Mucosa of gallbladder (tissue), 1 donor: ENCODE data around the gene HAPLN2. TPM values are rescaled to one million over a fixed set of nuclear protein-coding genes. Genes with fewer than 3 reads are reported as not detected.
A peak's percentile ranks its signal among the peaks of the same experiment; 100 is the strongest.

Source experiments
- DNase-seq: peaks from one replicate; pipeline ENCODE4 v3.0.0-alpha.2; 2020; ENCODE audit warnings: low spot score
- total RNA-seq: library from RNA; stranded (reverse); gene quantifications from one replicate; pipeline ENCODE4 v1.2.1, GENCODE V29; 2021
- donor health status: DM: no; HTN: no; CAD: no.

The HAPLN2 gene
- total RNA-seq, 1 donor from 2014 or later = 0.43 TPM

- DNase-seq = no peak
Measured at GRCh38 chr1:156644640-156645039, 25.4 kb downstream of the HAPLN2 start.

DNA sequence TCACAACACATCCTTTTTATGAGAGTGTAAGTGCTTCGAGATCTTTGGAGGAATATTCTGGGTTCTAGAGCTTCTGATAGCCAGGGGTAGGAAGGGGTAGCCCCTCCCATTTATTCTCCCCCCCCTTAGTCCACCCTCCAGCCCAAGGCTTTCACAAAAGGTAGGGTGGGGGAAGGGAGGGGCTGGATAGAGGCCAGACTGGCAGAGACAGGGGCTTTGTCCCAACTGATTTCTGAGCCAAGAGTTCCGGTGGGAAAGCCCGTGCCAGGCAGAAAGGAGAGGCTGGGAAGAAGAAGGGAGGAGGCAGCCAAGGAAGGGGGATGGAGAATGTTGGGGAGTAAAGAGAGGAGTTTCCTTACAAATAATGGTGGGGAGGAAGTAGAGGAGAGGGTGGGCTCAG lies 25.8 kb downstream of the HAPLN2 start:
- no peak for DNase-seq

DNA sequence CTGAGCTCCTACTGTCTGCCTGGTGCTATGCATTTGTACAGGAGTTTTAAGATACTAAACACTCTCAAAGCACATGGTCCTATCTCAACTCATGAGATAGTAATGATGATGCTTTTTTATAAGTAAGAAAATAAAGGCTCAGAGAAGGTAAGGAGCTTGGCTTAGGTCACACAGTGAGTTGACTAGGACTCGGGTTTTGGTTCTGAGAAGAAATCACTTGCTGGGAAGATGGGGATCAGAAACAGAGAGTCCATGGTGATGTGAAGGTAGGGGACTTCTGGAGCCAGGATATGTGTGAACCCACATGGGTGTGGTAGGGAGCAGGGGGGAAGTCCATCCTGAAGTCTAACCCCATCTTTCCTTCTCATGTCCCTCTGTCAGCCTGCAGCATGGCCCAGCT lies 26.5 kb downstream of the HAPLN2 start:
- no peak for DNase-seq

DNA sequence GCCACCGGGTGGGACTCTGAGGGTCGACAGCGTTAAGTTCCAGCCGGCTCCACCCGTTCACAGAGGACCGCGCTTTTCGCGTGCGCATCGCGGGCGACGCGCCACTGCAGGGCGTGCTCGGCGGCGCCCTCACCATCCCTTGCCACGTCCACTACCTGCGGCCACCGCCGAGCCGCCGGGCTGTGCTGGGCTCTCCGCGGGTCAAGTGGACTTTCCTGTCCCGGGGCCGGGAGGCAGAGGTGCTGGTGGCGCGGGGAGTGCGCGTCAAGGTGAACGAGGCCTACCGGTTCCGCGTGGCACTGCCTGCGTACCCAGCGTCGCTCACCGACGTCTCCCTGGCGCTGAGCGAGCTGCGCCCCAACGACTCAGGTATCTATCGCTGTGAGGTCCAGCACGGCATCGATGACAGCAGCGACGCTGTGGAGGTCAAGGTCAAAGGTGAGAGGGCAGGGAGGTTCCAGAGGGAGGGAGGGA lies 27.6 kb downstream of the HAPLN2 start:
- DNase-seq = no peak

DNA sequence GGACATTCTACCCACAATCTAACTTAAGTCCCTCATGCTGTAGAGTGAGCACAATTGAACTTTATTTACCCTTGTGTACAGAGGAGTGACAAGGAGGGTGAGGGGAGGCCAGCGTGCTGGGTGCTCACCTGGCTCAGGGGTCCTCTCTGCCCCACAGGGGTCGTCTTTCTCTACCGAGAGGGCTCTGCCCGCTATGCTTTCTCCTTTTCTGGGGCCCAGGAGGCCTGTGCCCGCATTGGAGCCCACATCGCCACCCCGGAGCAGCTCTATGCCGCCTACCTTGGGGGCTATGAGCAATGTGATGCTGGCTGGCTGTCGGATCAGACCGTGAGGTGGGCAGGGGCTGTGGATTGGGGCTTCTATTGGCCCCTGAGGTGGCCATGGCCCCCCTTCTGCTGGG lies 28.1 kb downstream of the HAPLN2 start:
- DNase-seq = no peak

DNA sequence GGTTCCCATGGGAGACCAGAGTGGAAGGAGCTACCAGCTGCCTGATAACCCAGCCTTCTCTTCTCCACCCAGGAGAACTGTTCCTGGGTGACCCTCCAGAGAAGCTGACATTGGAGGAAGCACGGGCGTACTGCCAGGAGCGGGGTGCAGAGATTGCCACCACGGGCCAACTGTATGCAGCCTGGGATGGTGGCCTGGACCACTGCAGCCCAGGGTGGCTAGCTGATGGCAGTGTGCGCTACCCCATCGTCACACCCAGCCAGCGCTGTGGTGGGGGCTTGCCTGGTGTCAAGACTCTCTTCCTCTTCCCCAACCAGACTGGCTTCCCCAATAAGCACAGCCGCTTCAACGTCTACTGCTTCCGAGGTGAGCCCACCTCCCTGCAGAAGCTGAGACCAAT lies 29.3 kb downstream of the HAPLN2 start:
- no peak for DNase-seq

DNA sequence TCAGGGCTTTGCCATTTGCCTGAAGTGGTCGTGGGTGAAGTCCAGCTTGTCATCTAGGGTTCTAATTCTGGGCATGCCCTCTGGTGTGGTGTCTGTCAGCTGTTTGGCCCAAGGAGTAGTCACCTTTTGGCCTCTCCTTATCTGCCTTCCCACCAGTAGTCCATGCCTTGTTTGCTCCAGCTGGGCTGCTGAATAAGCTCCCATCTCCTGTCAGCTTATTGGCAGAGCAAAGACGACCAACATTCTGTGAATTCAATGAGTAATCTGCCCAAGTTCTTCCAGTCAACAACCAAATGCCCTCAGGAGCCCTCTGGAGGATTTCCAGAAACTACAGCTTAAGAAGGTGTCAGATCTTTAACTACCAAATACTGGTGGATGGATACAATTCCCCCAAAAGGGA lies 29.7 kb downstream of the HAPLN2 start:
- no peak for DNase-seq

GRCh38 chr1:156652131-156652991 lies 33.1 kb downstream of the HAPLN2 start:
- no peak for DNase-seq

GRCh38 chr1:156652992-156653355 lies 33.8 kb downstream of the HAPLN2 start:
- no peak for DNase-seq

DNA sequence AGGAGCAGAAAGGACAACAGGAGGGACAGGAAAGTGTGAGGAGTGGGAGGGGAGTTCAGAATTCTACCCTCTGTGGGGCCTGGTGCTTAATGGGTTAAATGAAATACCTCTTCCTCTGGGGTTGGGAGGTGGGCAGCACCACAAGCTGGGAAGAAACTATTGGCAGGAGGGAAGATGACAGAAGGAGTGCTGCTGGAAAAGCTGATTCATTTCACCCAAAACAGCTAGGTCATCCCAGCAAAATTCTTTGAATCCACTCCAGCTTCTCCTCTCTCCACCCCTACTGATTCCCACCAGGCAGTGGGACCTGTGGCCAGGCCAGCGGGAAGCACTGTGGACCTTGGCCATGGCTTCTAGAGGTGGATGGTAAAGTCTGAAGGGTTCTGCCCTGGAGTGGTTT lies 35.5 kb downstream of the HAPLN2 start:
- no peak for DNase-seq

DNA sequence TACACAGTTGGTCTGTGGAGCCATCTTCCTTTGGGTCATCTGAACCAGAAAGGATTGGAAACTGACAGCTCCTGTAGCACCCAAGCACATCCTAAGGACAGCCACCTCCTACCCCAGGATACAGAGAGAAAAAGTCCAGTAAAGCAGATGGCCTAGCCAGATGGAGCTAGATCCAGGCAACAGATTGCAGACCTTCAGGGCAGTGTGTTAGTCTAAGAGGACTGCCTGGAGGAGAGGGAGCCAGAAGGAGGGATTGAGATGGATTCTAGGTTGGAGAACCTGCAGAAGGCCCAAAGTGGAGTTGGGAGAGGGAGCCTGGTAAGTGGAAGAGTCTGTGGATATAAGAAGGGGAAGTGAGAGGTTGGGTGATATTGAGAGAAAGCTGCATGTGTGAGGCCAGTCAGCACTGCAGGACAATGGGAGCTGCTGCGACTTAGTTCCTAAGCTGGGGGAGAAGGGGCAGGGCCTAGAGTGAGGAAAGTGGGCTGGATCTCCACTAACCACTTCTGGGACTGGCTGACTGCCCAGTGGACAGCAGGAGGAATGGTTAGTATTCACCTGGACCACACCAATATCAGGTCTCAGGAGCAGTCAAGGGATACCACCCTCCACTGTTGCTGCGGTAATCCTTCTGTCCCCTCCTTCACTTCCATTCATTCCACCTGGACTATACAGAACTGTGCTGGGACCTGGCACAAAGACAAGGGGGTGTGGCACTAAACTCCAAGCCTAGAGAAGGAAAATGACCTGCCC lies 36.1 kb downstream of the HAPLN2 start:
- no peak for DNase-seq

- DNase-seq = no peak
Measured at GRCh38 chr1:156655904-156656516, 36.8 kb downstream of the HAPLN2 start.

DNA sequence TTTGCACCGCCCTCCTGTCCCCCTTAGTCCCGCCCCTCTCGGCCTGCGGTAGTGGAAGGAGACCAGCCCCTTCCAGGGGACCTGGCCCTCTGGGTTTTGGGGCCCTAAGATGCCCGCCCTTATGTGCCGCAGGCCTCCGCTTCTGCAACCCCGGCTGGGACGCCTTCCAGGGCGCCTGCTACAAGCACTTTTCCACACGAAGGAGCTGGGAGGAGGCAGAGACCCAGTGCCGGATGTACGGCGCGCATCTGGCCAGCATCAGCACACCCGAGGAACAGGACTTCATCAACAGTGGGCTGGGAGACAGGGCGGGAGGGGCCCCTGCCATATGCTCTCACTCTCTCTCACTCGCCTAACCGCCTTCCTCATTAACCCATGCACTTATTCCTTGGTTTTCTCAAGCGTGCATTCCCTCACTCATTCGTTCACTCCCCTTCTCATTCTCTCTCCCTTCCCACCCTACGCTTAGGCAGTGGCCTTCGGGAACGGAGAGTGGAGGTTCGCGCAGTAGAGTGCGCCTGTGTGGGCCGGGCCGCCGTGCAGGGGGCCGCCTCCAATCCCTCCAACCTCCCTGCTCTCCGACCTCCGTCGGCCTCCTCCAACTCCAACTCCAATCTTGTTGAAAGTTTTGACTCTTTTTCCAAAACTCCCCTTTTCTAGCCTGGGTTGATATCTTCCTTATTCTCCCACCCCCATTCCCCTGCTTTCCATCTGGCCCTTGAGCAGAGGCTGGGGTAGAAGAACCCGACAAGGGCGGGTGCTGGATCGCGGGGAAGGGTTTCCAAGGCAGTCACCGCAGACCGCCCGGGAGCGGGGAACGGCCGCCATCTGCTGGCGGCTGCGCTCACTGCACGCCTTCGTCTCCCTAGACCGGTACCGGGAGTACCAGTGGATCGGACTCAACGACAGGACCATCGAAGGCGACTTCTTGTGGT lies 37.9 kb downstream of the HAPLN2 start:
- peak; percentile 79 for DNase-seq

GRCh38 chr1:156657741-156658319 lies 38.6 kb downstream of the HAPLN2 start:
- no peak for DNase-seq

DNA sequence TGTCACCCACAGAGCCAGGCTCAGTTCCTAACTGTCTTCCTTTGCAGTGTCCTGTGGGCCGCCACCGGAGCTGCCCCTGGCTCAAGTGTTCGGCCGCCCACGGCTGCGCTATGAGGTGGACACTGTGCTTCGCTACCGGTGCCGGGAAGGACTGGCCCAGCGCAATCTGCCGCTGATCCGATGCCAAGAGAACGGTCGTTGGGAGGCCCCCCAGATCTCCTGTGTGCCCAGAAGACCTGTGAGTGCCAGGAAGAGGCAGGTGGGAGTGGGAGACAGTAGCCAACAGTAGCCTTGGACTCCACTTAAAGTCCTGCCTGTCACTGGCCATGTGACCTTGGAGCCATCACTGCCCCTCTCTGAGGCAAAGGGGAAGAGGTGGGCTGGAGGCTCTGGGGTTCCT lies 39.3 kb downstream of the HAPLN2 start:
- DNase-seq = no peak

- no peak for DNase-seq
Measured at GRCh38 chr1:156658945-156659574, 39.8 kb downstream of the HAPLN2 start.

GRCh38 chr1:156659661-156659987 lies 40.4 kb downstream of the HAPLN2 start:
- no peak for DNase-seq

DNA sequence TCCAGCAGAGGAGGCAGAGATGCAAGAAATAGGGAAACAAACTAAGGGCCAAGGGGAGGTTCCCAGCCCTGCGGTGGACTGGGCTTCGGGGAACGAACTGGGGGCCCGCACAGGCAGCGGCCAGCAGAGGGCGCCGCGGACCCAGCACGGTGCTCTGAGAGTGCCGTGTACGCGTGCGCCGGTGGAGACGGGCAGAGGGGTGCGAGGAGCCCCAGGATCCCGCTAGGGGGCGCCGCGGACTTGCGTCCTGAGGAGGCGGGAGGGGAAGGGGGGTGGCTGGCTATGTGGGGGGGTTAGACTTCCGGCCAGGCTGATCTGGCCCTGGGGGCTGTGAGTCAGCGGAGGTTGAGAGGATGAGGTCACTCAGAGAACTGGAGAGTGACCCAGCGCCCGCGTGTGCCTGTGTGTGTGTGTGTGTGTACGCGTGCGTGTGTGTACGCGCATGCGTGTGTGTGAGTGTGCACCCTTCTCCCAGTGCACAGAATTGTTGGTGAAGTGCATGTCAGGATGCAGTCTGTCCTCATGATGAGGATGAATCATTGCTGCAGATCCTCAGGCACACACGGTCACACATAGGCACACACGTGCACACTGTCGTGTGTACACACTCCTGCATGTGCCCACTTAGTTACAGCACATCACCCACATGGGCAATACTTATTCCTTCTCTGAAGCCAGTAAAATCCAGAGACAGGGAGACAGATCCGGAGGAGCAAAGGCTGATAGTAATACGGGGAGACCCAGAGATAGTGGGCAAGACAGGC lies 41.0 kb downstream of the HAPLN2 start:
- DNase-seq = peak; percentile 94

GRCh38 chr1:156660752-156661112 lies 41.5 kb downstream of the HAPLN2 start:
- no peak for DNase-seq
